HG03378 (cell line): ENCODE measurements around the gene SAMHD1.
"Not testable (repeated sequence)": the region's sequence is repeated elsewhere in the genome, so short reads cannot be mapped to it uniquely, and the experiment has no call there.

Source experiments
- ATAC-seq: cut with Tn5 transposase; IDR thresholded peaks from one replicate; pipeline ENCODE4 v1.9.1; 2021; ENCODE audit warnings: mild to moderate bottlenecking, moderate library complexity; ENCODE audit not compliant: unreplicated experiment

Gene SAMHD1

GRCh38 chr20:36917943-36918342, 33.6 kb downstream of the SAMHD1 start:
- no peak for ATAC-seq

GRCh38 chr20:36917240-36917639, 34.3 kb downstream of the SAMHD1 start:
- no peak for ATAC-seq

- no peak for ATAC-seq
Observed at GRCh38 chr20:36916199-36916598, 35.3 kb downstream of the SAMHD1 start.

DNA sequence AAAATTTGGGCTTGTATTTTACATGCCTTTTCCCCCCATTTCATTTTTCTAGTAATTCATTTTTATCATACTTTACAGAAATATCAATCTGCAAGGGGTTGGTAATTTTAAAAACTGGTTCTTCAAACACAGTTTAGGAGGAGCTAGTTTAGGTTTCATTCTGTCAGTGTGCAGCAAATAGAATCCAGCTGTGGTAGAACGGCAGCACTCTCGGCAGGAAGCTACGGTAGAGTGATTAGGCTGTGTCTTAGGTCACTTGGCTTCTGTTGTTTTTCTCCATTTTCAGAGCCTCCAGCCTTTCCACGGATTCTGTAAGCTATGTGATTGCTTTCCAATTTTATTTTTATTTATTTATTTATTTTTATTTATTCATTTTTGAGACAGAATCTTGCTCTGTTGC, 42.9 kb downstream of the SAMHD1 start:
- no peak for ATAC-seq

DNA sequence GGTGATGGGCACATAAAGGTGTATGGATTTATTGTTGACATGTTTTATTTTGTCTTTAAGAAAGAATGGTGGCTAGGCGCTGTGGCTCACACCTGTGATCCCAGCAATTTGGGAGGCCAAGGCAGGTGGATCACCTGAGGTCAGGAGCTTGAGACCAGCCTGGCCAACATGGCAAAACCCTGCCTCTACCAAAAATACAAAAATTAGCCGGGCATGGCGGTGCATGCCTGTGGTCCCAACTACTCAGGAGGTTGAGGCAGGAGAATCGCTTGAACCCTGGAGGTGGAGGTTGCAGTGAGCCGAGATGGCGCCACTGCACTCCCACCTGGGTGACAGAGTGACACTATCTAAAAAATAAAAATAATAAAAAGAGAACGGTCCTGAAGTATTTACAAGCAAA, 45.4 kb downstream of the SAMHD1 start:
- not testable (repeated sequence) for ATAC-seq

DNA sequence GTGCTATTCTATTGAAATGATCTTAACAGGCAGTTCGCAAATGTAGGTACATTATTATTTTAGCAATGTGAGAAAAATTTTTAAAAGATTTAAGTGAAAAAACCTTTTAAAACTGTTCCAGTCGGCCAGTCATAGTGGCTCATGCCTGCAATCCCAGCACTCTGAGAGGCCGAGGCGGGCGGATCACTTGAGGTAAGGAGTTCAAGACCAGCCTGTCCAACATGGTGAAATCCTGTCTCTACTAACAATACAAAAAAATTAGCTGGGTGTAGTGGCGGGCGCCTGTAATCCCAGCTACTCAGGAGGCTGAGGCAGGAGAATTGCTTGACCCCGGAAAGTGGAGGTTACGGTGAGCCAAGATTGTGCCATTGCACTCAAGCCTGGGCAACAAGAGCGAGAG, 45.9 kb downstream of the SAMHD1 start:
- ATAC-seq: not testable (repeated sequence)

DNA sequence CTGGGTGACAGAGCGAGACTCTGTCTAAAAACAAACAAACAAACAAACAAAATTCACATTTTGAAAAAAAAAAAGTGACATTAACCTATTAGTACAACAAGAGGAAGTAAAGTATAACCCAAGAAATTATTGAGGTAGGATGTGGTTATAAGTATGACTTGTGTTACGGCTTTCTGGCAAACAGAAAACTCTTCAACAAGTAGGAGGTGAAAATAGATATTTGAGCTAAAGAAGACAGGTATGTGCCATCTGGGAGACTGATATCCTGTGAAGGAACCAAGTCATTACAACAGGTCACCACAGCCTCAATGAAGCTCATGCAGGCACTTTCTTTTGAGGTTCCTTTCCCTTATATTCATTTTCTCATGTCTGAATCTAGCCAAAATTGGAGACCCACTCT, 46.8 kb downstream of the SAMHD1 start:
- no peak for ATAC-seq

- ATAC-seq: no peak
Observed at GRCh38 chr20:36895036-36895435, 56.5 kb downstream of the SAMHD1 start.

- no peak for ATAC-seq
Observed at GRCh38 chr20:36893801-36894200, 57.7 kb downstream of the SAMHD1 start.

GRCh38 chr20:36891211-36891610, 60.3 kb downstream of the SAMHD1 start:
- ATAC-seq: no peak

DNA sequence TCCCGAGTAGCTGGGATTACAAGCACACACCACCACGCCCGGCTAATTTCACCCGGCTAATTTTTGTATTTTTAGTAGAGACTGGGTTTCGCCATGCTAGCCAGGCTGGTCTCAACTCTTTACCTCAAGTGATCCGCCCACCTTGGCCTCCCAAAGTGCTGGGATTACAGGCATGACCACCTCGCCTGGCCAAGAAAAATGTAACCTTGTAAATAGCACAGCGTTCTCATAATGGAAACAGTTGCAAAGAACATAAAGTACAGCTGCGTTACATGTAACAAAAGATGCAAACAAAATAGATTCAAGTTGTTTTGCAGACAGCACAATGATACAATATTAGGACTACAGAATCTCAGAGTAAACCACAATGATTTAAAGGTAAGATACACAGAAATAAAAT, 60.9 kb downstream of the SAMHD1 start:
- no peak for ATAC-seq

DNA sequence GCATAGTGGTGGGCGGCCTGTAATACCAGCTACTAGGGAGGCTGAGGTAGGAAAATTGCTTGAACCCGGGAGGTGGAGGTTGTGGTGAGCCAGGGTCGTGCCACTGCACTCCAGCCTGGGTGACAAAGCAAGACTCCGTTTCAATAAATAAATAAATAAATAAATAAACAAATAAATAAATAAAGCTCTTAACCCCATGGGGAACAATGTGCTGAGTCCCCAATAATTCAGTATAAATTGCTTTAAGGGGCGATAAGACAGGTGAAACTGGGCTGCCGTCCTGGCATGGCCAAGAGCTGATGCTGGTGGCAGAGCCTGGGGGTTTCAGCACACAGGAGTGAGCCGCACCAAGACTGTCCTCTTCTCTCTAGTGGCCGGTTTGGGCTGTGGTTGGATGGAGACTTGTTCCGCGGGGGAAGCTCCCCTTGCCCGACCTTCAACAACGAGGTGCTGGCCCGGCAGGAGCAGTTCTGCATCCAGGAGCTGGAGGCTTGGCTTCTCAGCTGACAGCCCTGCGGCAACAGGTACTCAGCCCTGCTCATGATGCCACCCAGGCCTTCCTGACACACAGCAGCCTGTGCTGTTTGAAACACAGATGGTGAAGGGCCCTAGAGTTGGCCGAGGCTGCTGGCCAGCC, 62.5 kb downstream of the SAMHD1 start:
- ATAC-seq: no peak

DNA sequence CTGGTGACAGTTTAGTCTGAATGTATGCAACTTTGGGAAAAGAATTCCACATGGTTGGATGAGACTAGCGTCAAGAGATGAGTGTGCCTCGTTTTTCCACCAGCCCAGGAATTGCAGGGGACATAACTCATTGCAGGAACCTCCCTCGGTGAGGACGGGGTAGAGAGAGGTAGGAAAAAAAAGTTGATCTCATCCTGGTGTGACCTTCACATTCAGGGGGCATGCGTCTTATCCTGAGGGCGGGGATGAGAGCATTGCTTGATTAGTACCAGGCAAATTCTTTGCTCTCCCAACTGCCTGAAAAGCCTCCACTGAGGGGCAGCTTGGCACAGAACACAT, 63.8 kb downstream of the SAMHD1 start:
- no peak for ATAC-seq

- ATAC-seq: peak; percentile 45
Observed at GRCh38 chr20:36886859-36887751, 64.4 kb downstream of the SAMHD1 start.

DNA sequence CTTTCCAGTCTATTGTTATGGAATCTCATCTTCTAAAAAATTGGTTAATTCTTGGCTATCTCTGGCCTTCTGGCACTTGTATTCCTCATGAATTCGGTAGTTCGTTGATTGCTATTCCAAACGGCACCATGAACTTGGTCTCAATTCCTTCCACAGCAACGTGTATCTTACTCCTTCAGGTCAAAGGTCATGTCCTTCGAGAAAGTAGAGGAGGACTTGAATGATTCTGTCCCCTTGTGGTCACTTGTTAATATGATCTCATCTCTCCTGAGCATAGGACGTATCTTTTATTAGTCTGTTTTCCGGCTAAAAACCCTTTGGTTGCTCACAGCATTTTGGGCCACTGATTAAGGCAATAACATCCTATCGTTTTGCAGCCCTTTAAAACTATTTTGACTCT, 66.2 kb downstream of the SAMHD1 start:
- ATAC-seq: no peak

GRCh38 chr20:36883977-36884535, 67.5 kb downstream of the SAMHD1 start:
- no peak for ATAC-seq

- ATAC-seq: no peak
Observed at GRCh38 chr20:36881888-36882287, 69.6 kb downstream of the SAMHD1 start.

DNA sequence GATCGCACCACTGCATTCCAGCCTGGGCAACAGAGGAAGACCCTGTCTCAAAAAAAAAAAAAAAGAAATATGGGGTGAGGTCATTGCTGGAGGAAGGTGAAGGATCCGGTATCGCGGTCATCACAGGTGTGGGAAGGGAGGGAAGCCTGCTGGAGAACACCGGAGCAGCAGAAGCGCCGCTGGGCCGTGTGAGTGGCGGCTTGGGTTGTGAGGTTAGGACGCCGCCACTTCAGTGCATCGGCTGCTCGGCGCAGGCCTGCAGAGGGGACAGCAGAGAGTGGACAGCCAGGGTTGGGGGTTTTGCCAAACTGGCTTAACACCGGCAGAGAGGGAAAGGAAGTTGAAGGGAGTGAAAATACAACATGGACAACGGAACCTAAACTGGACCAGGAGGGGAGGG, 70.2 kb downstream of the SAMHD1 start:
- no peak for ATAC-seq

DNA sequence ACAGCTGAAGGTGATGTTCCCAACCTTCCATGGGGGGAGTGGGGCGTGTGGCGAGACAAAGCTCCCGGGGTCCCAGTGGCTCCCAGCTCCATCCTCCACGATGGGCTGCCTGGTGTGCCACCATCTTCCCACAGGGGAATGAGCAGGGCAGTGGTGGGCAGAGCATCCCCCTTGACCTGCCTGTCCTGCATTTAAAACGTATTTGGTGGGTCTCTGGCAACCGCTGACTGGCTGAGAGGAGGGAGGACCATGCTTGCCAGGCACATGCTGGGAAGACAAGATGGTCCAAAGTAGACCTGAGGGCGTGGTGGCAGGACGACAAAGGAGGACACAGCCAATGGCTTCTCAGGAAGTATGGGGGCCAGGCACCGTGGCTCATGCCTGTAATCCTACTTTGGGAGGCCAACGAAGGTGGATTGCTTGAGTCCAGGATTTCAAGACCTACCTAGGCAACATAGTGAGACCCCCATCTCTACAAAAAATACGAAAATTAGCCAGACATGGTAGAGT, 70.7 kb downstream of the SAMHD1 start:
- no peak for ATAC-seq

- ATAC-seq: no peak
Observed at GRCh38 chr20:36878941-36879340, 72.6 kb downstream of the SAMHD1 start.

- no peak for ATAC-seq
Observed at GRCh38 chr20:36876473-36876833, 75.1 kb downstream of the SAMHD1 start.
